Adrenal gland (tissue), 5 donors: ENCODE results near the gene DOK1.

Experiments
- POLR2A ChIP-seq, 2 donors: fragments of 450-650 bp; IDR thresholded peaks; one replicate each; pipeline ENCODE4 v1.6.1; 2017; ENCODE audit warnings: antibody characterized with exemption in 2 of 2, mild to moderate bottlenecking in 2 of 2, moderate library complexity in 1 of 2
- TF ChIP-seq, protein P1 (sequence below), 6 experiments: fragments of 450-650 bp in 4 of 6; fragments of 200-600 bp in 2 of 6; sonication (generic) in 1 of 6; IDR thresholded peaks; 1 replicate in 5 of 6; 2 replicates in 1 of 6; pipeline versions ENCODE4 v1.5.1 to v1.8.0; 2016 to 2021; ENCODE audit warnings: antibody characterized with exemption in 6 of 6, mild to moderate bottlenecking in 2 of 6, moderate library complexity in 1 of 6
- donor health status: DM: no; HTN: no; CAD: no.

DNA sequence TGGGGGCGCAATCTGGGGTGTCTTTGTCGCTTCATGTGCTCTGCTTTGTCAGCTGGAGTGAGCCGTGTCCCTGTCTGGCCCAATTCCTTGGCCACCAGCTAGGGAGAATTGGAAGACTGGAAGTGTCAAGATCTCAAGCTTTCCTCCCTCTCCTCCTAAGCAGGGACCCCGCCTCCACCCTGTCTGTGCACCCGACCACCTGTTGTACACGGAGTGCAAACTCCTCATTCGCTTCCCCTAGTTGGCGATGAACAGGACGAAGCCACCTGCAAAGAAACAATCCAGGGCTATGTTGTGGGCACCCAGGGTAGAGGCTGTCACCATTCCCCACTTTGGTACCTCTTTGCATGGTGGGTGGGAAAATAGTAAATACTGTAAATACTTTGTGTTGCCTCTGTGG, 26.8 kb upstream of the DOK1 start:
- TF ChIP-seq, protein P1, sequence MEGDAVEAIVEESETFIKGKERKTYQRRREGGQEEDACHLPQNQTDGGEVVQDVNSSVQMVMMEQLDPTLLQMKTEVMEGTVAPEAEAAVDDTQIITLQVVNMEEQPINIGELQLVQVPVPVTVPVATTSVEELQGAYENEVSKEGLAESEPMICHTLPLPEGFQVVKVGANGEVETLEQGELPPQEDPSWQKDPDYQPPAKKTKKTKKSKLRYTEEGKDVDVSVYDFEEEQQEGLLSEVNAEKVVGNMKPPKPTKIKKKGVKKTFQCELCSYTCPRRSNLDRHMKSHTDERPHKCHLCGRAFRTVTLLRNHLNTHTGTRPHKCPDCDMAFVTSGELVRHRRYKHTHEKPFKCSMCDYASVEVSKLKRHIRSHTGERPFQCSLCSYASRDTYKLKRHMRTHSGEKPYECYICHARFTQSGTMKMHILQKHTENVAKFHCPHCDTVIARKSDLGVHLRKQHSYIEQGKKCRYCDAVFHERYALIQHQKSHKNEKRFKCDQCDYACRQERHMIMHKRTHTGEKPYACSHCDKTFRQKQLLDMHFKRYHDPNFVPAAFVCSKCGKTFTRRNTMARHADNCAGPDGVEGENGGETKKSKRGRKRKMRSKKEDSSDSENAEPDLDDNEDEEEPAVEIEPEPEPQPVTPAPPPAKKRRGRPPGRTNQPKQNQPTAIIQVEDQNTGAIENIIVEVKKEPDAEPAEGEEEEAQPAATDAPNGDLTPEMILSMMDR (IDR thresholded peaks at IDR 0.05) = no peak
- no peak for TF ChIP-seq POLR2A (IDR thresholded peaks at IDR 0.05)
